Measurements from ENCODE around the gene HEMK1. TPM values are rescaled to one million over a fixed set of nuclear protein-coding genes. Genes with fewer than 3 reads are reported as not detected.
A peak's percentile ranks its signal among the peaks of the same experiment; 100 is the strongest.

HEMK1 gene
- total RNA-seq, 6 donors from 2014 or later: 5.0 to 25.3 (median 9.6) TPM

DNA sequence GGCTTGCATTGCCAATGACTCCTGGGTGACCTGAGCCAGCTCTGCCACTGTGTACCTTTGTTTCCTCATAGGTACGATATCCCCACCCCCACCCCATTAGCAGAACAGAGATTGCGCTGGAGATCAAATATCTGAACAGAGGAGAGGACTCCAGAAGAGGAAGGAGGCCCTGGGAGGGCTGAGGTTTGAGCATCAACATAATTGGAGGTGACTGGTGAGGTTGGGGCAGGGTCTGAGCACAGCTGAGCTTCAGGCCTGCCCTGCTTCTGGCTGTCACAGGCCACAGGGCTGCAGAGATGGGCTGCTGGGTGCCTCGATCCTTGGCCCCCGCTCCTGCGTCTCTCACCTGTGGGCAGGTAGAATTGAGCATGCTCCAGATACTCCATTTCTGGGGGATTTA is 44.6 kb upstream of the HEMK1 start:
- Histone ChIP-seq H3K4me1 (peaks cover 0 to 2% (median 0%) of the 10 kb centered on the region in 4 donors), H3K4me3 (no peak overlapping the region), H3K27me3 (no peaks in the 10 kb centered on the region), H3K27ac (no peak overlapping the region), H3K9me3 (no peaks in the 10 kb centered on the region), H3K36me3 (no peaks in the 10 kb centered on the region)
- DNase-seq (no peak), ATAC-seq (ENCODE audit: low FRiP score in 2 of 2) (no peak)
- 82 to 86% methylated on average over 3 to 5 of the region's 5 CpGs for WGBS, 2 donors
- TF ChIP-seq POLR2A (IDR thresholded peaks at IDR 0.05): no peak
- TF ChIP-seq, protein P1, sequence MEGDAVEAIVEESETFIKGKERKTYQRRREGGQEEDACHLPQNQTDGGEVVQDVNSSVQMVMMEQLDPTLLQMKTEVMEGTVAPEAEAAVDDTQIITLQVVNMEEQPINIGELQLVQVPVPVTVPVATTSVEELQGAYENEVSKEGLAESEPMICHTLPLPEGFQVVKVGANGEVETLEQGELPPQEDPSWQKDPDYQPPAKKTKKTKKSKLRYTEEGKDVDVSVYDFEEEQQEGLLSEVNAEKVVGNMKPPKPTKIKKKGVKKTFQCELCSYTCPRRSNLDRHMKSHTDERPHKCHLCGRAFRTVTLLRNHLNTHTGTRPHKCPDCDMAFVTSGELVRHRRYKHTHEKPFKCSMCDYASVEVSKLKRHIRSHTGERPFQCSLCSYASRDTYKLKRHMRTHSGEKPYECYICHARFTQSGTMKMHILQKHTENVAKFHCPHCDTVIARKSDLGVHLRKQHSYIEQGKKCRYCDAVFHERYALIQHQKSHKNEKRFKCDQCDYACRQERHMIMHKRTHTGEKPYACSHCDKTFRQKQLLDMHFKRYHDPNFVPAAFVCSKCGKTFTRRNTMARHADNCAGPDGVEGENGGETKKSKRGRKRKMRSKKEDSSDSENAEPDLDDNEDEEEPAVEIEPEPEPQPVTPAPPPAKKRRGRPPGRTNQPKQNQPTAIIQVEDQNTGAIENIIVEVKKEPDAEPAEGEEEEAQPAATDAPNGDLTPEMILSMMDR (IDR thresholded peaks at IDR 0.05): no peak
- no peak for TF ChIP-seq EP300 (IDR thresholded peaks at IDR 0.05)
- TF ChIP-seq POLR2AphosphoS5 (IDR thresholded peaks at IDR 0.05): no peak

GRCh38 chr3:50525191-50525910 is 44.0 kb upstream of the HEMK1 start:
- peaks cover 1 to 3% (median 3%) of the 10 kb centered on the region in 4 donors for H3K4me1 ChIP-seq
- no peaks in the 10 kb centered on the region for H3K27me3 ChIP-seq
- TF ChIP-seq, protein P1 (IDR thresholded peaks at IDR 0.05): no peak
- TF ChIP-seq POLR2AphosphoS5 (IDR thresholded peaks at IDR 0.05) (no peak), POLR2A (IDR thresholded peaks at IDR 0.05) (no peak), EP300 (IDR thresholded peaks at IDR 0.05) (no peak)
- no peaks in the 10 kb centered on the region for H3K36me3 ChIP-seq
- no peak overlapping the region for H3K27ac ChIP-seq
- 75 to 76% methylated on average over 6 to 9 of the region's 9 CpGs for WGBS, 2 donors
- H3K9me3 ChIP-seq: no peaks in the 10 kb centered on the region
- ATAC-seq (ENCODE audit: low FRiP score in 2 of 2) (no peak), DNase-seq (no peak)
- H3K4me3 ChIP-seq: no peak overlapping the region

DNA sequence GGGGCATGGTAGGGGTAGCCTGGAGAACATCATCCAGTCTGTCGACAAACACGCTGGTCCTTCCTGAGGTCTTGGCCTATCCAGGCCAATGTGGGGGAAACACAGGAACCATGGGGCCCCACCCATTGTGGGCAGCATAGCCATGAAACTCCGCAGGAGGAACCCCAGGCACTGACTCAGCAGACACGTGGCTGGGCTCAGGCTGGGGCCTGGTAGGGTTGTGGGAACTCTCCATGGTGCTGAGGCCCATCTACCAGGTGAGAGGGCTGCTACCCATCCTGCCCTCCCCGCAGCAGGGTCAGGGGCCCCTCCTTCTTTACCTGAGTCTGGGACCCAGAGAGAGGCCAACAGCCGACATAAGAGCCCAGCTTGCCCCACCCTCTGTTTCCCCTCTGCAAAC is 43.3 kb upstream of the HEMK1 start:
- Histone ChIP-seq H3K4me3 (no peak overlapping the region), H3K36me3 (no peaks in the 10 kb centered on the region), H3K9me3 (no peaks in the 10 kb centered on the region), H3K27me3 (no peaks in the 10 kb centered on the region), H3K4me1 (peaks cover 3 to 4% (median 3%) of the 10 kb centered on the region in 4 donors), H3K27ac (no peak overlapping the region)
- DNase-seq: peak in 1 of 2 donors; percentile 44
- peak; percentile 53 to 55 for ATAC-seq (ENCODE audit: low FRiP score in 2 of 2)
- WGBS, 2 donors: 28 to 39% methylated on average over 2 to 6 of the region's 6 CpGs
- TF ChIP-seq EP300 (IDR thresholded peaks at IDR 0.05) (no peak), POLR2A (IDR thresholded peaks at IDR 0.05) (no peak), POLR2AphosphoS5 (IDR thresholded peaks at IDR 0.05) (no peak)
- TF ChIP-seq, protein P1 (IDR thresholded peaks at IDR 0.05): no peak

- no peaks in the 10 kb centered on the region for H3K9me3 ChIP-seq
- H3K27me3 ChIP-seq: no peaks in the 10 kb centered on the region
- TF ChIP-seq EP300 (IDR thresholded peaks at IDR 0.05) (no peak), POLR2AphosphoS5 (IDR thresholded peaks at IDR 0.05) (no peak), POLR2A (IDR thresholded peaks at IDR 0.05) (no peak)
- TF ChIP-seq, protein P1 (IDR thresholded peaks at IDR 0.05): no peak
- no peak overlapping the region for H3K27ac ChIP-seq
- 17 to 21% methylated on average over 18 to 47 of the region's 48 CpGs for WGBS, 2 donors
- no peaks in the 10 kb centered on the region for H3K36me3 ChIP-seq
- peaks cover 3 to 4% (median 3%) of the 10 kb centered on the region in 4 donors for H3K4me1 ChIP-seq
- DNase-seq (peak in 1 of 2 donors; percentile 84), ATAC-seq (ENCODE audit: low FRiP score in 2 of 2) (no peak)
- peak overlapping the region in 3 of 4 donors; percentile 6 to 17 (median 14) for H3K4me3 ChIP-seq
These were observed 39.0 kb upstream of the HEMK1 start for GRCh38 chr3:50530001-50530970.

Measured in upper lobe of left lung (tissue), 6 donors.